Endothelial cell of umbilical vein (primary cell): Measurements from ENCODE around the gene GABRR2. TPM values are rescaled to one million over a fixed set of nuclear protein-coding genes. Genes with fewer than 3 reads are reported as not detected.

Source experiments
- BruUV-seq: library from RNA; stranded (reverse); fragments of 400-500 nt; replicated peaks from 2 replicates; lab custom pipeline; 2021; lab: Mats Ljungman, UMichigan
- CTCF ChIA-PET: fragments of 300-600, 350-600 bp; sonication (Branson Sonifier 250); formaldehyde crosslinking; loops from one replicate; lab custom pipeline; 2021; ENCODE audit warnings: antibody characterized with exemption, inconsistent platforms; lab: Charles Lee
- POLR2A ChIA-PET: fragments of 300-600, 350-600 bp; sonication (Branson Sonifier 250); formaldehyde crosslinking; loops from one replicate; lab custom pipeline; 2021; ENCODE audit warnings: antibody characterized with exemption, inconsistent platforms; lab: Charles Lee
- DNase-seq: peaks from one replicate; pipeline ENCODE4 v3.0.0-alpha.2; 2011; ENCODE audit warnings: low read depth, low spot score
- FAIRE-seq: peaks from 2 replicates; lab custom pipeline; 2011; peaks lifted over from hg19 to GRCh38; lab: Jason Lieb, UNC
- H2AFZ ChIP-seq: 2 replicates; pipeline ENCODE4 v1.6.0; 2012; ENCODE audit warnings: low read depth, low read length, control low read depth, inconsistent platforms
- H3K27ac ChIP-seq: 2 replicates; pipeline ENCODE4 v1.5.1; 2011; ENCODE audit warnings: low read depth, mild to moderate bottlenecking, control low read depth, low read length, moderate library complexity; ENCODE audit not compliant: insufficient read depth
- H3K27me3 ChIP-seq, 2 experiments: 2 replicates each; pipeline versions ENCODE4 v1.6.0 to v1.6.1; 2011; ENCODE audit warnings: low read length in 2 of 2, mixed read lengths in 1 of 2; ENCODE audit not compliant: control insufficient read depth in 2 of 2, insufficient read depth in 2 of 2
- H3K36me3 ChIP-seq, 2 experiments: 2 replicates in 1 of 2; 3 replicates in 1 of 2; pipeline ENCODE4 v1.5.1; 2011; ENCODE audit warnings: low read length in 2 of 2, mild to moderate bottlenecking in 1 of 2, moderate library complexity in 1 of 2; ENCODE audit not compliant: control insufficient read depth in 2 of 2, insufficient read depth in 2 of 2; ENCODE audit errors: extremely low read depth in 1 of 2
- H3K4me1 ChIP-seq: 3 replicates; pipeline ENCODE4 v1.5.1; 2011; ENCODE audit warnings: mild to moderate bottlenecking, low read length; ENCODE audit not compliant: control insufficient read depth, insufficient read depth; ENCODE audit errors: extremely low read depth
- H3K4me2 ChIP-seq: 2 replicates; pipeline ENCODE4 v1.6.1; 2011; ENCODE audit warnings: low read length, control low read depth, mixed read lengths; ENCODE audit not compliant: insufficient read depth
- H3K4me3 ChIP-seq, 3 experiments: fragments of 200-600 bp in 1 of 3; sonication (generic), shearing (Covaris generic) in 1 of 3; replicated peaks in 1 of 3; 2 replicates each; pipeline ENCODE4 v1.5.1; 2011 to 2016; ENCODE audit warnings: control low read depth in 3 of 3, low read length in 3 of 3, mild to moderate bottlenecking in 2 of 3, inconsistent platforms in 1 of 3, low read depth in 1 of 3, moderate library complexity in 1 of 3; ENCODE audit not compliant: insufficient read depth in 1 of 3
- H3K79me2 ChIP-seq: 2 replicates; pipeline ENCODE4 v1.6.0; 2012; ENCODE audit warnings: low read length, inconsistent platforms; ENCODE audit not compliant: control insufficient read depth, insufficient read depth
- H3K9ac ChIP-seq: replicated peaks from 2 replicates; pipeline ENCODE3; 2011; ENCODE audit warnings: low read length, control low read depth; ENCODE audit not compliant: insufficient read depth; ENCODE audit errors: extremely low read depth
- H3K9me1 ChIP-seq: replicated peaks from 3 replicates; pipeline ENCODE4 v1.6.0; 2011; ENCODE audit warnings: mild to moderate bottlenecking, low read length; ENCODE audit not compliant: control insufficient read depth, insufficient read depth; ENCODE audit errors: extremely low read depth
- H3K9me3 ChIP-seq: replicated peaks from 2 replicates; pipeline ENCODE4 v1.5.1; 2012; ENCODE audit warnings: low read length, inconsistent platforms; ENCODE audit not compliant: control insufficient read depth, insufficient read depth
- H4K20me1 ChIP-seq: replicated peaks from 2 replicates; pipeline ENCODE3; 2011; ENCODE audit warnings: mild to moderate bottlenecking, low read length; ENCODE audit not compliant: control insufficient read depth, insufficient read depth; ENCODE audit errors: extremely low read depth
- EZH2 ChIP-seq: IDR thresholded peaks from 2 replicates; pipeline ENCODE4 v1.6.1; 2012; ENCODE audit warnings: borderline replicate concordance, low read depth, mild to moderate bottlenecking, moderate library complexity, low read length, inconsistent platforms; ENCODE audit not compliant: severe bottlenecking
- FOS ChIP-seq: IDR thresholded peaks from 2 replicates; pipeline ENCODE4 v1.6.1; 2011; ENCODE audit warnings: mild to moderate bottlenecking, low read length, moderate library complexity, borderline replicate concordance; ENCODE audit not compliant: insufficient read depth
- GATA2 ChIP-seq: IDR thresholded peaks from 2 replicates; pipeline ENCODE4 v1.7.0; 2011; ENCODE audit warnings: low read depth, mild to moderate bottlenecking, moderate library complexity, mixed read lengths, low read length; ENCODE audit not compliant: insufficient read length, insufficient read depth
- JUN ChIP-seq: IDR thresholded peaks from 2 replicates; pipeline ENCODE4 v1.6.1; 2011; ENCODE audit warnings: borderline replicate concordance, low read depth; ENCODE audit not compliant: insufficient read length, insufficient read depth
- MYC ChIP-seq: IDR thresholded peaks from one replicate; pipeline ENCODE4 v1.6.1; 2011; ENCODE audit warnings: mild to moderate bottlenecking, low read depth, low read length
- POLR2A ChIP-seq: IDR thresholded peaks from 2 replicates; pipeline ENCODE4 v1.6.1; 2012; ENCODE audit warnings: low read depth, mild to moderate bottlenecking, control low read depth, low read length
- POLR2AphosphoS5 ChIP-seq: IDR thresholded peaks from 2 replicates; pipeline ENCODE4 v1.6.1; 2012; ENCODE audit warnings: low read depth, mild to moderate bottlenecking, control low read depth, low read length, moderate library complexity; ENCODE audit not compliant: insufficient read depth
- dilution Hi-C: fragments of 300-500 bp; cut with MboI; formaldehyde crosslinking; loops from one replicate; pipeline ENCODE4 v1.15.0; 2019; ENCODE audit warnings: low sequenced_read_pairs; ENCODE audit not compliant: extremely low pct_ligation_motif_present
- intact Hi-C: fragments of 100-400 bp; cut with micrococcal nuclease; formaldehyde crosslinking; loops from one replicate; pipeline ENCODE4 v1.10.0; 2022
- polyA plus RNA-seq, 4 experiments: library from polyadenylated mRNA; depleted of rRNA in 3 of 4; stranded (reverse) in 3 of 4; unstranded in 1 of 4; fragments of >200 nt; gene quantifications; 2 replicates each; pipeline versions ENCODE4 v1.2.1 to v1.2.3, GENCODE V29; 2011 to 2012; ENCODE audit warnings: missing spikeins in 1 of 4
- total RNA-seq: library from RNA; stranded (reverse); gene quantifications from 2 replicates; pipeline ENCODE4 v1.2.3, GENCODE V29; 2021
- TF ChIP-seq, protein P1 (sequence below), 2 donors: IDR thresholded peaks; 1 replicate in 1 of 2; 2 replicates in 1 of 2; pipeline ENCODE4 v1.5.1; 2011; ENCODE audit warnings: low read length in 2 of 2, mild to moderate bottlenecking in 2 of 2, moderate library complexity in 2 of 2, control low read depth in 1 of 2, inconsistent platforms in 1 of 2, low read depth in 1 of 2; ENCODE audit not compliant: insufficient read depth in 1 of 2; ENCODE audit errors: extremely low read depth in 1 of 2
- TF ChIP-seq, protein P2 (sequence below): IDR thresholded peaks from 2 replicates; pipeline ENCODE4 v1.6.1; 2011; ENCODE audit not compliant: insufficient read depth, insufficient read length

Gene GABRR2
- total and polyA plus RNA-seq, 2 donors (not counting 3 experiments of a cell fraction or from before 2014, with no cell fraction given), result 1.4 to 3.6 TPM

DNA sequence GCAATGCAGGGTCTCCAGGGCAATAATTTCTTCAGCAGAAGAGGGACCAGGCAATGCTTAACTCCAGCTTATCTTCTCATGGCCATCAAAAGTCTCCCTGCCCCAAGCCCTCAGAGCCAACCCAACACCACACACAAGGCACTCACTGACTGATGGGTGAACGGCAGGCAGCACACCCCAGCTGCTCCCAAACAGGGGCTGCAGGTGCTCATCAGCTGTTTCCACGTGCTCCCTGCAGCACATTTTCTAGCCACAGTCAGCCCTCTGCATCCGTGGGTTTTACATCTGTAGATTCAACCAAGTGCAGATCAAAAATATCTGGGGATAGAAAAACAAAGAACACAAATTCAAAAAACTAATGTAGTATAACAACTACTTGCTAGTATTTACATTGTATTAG, 94.0 kb downstream of the GABRR2 start:
- Histone ChIP-seq H3K9me3 (no peaks in the 10 kb centered on the region), H3K9me1 (no peaks in the 10 kb centered on the region), H3K4me2 (no peak overlapping the region), H3K79me2 (no peaks in the 10 kb centered on the region), H3K36me3 (no peaks in the 10 kb centered on the region), H4K20me1 (no peaks in the 10 kb centered on the region), H3K27me3 (peaks cover 15 to 19% of the 10 kb centered on the region in 2 experiments), H2AFZ (no peak overlapping the region), H3K27ac (no peak overlapping the region), H3K4me1 (no peaks in the 10 kb centered on the region), H3K4me3 (no peak overlapping the region), H3K9ac (no peak overlapping the region)
- dilution Hi-C loops, result no loop called here
- DNase-seq (no peak), FAIRE-seq (no peak)
- intact Hi-C loops, result no loop called here
- ChIA-PET CTCF (interaction anchor here (1.0 kb wide), 1 partner anchor 21 kb away, joined by 3 read pairs; no protein-coding TSS in a partner anchor), POLR2A (no interaction called here)
- TF ChIP-seq JUN (no peak), POLR2A (no peak), GATA2 (no peak), MYC (no peak), FOS (no peak), EZH2 (no peak), POLR2AphosphoS5 (no peak)
- TF ChIP-seq, protein P1, sequence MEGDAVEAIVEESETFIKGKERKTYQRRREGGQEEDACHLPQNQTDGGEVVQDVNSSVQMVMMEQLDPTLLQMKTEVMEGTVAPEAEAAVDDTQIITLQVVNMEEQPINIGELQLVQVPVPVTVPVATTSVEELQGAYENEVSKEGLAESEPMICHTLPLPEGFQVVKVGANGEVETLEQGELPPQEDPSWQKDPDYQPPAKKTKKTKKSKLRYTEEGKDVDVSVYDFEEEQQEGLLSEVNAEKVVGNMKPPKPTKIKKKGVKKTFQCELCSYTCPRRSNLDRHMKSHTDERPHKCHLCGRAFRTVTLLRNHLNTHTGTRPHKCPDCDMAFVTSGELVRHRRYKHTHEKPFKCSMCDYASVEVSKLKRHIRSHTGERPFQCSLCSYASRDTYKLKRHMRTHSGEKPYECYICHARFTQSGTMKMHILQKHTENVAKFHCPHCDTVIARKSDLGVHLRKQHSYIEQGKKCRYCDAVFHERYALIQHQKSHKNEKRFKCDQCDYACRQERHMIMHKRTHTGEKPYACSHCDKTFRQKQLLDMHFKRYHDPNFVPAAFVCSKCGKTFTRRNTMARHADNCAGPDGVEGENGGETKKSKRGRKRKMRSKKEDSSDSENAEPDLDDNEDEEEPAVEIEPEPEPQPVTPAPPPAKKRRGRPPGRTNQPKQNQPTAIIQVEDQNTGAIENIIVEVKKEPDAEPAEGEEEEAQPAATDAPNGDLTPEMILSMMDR (IDR thresholded peaks at IDR 0.05; ENCODE audit: extremely low read depth in 1 of 2, insufficient read depth in 1 of 2, low read depth in 1 of 2, low read length in 2 of 2), result no peak
- TF ChIP-seq, protein P2, sequence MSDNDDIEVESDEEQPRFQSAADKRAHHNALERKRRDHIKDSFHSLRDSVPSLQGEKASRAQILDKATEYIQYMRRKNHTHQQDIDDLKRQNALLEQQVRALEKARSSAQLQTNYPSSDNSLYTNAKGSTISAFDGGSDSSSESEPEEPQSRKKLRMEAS, result no peak
- BruUV-seq, result no TSS peak
